NCI-H128 (cell line): ENCODE measurements around the gene UGT2A2.
"Not testable (repeated sequence)": the region's sequence is repeated elsewhere in the genome, so short reads cannot be mapped to it uniquely, and the experiment has no call there.

Source experiments
- DNase-seq: peaks from one replicate; lab custom pipeline; 2025; ENCODE audit not compliant: unreplicated experiment; lab: John Stamatoyannopoulos, UW

UGT2A2 gene

GRCh38 chr4:69639542-69639941 is at the start of gene UGT2A2:
Gene UGT2A2, minus strand, starts transcription at chr4:69639642. Its CDS starts 2 bp downstream, at chr4:69639640.
- DNase-seq: no peak

GRCh38 chr4:69684804-69685203 is 45.4 kb upstream of the UGT2A2 start:
- no peak for DNase-seq

GRCh38 chr4:69668680-69669079 is 29.2 kb upstream of the UGT2A2 start:
- no peak for DNase-seq

- not testable (repeated sequence) for DNase-seq
These were observed 24.6 kb upstream of the UGT2A2 start for GRCh38 chr4:69664009-69664408.

- DNase-seq: not testable (repeated sequence)
These were observed 21.8 kb upstream of the UGT2A2 start for GRCh38 chr4:69661130-69661803.

- no peak for DNase-seq
These were observed 18.7 kb upstream of the UGT2A2 start for GRCh38 chr4:69658133-69658532.

- DNase-seq: no peak
These were observed 17.3 kb upstream of the UGT2A2 start for GRCh38 chr4:69656653-69657158.

- no peak for DNase-seq
These were observed 13.7 kb upstream of the UGT2A2 start, which contains the start of gene UGT2A1 for GRCh38 chr4:69653147-69653546. Gene UGT2A1, minus strand, starts transcription at chr4:69653247. Its CDS starts 5,603 bp downstream, at chr4:69647644.

GRCh38 chr4:69650872-69651271 is 11.4 kb upstream of the UGT2A2 start:
- no peak for DNase-seq

GRCh38 chr4:69649629-69650028 is 10.2 kb upstream of the UGT2A2 start:
- DNase-seq: no peak

GRCh38 chr4:69649207-69649606 is 9.8 kb upstream of the UGT2A2 start:
- no peak for DNase-seq

GRCh38 chr4:69642961-69643360 is 3.5 kb upstream of the UGT2A2 start:
- DNase-seq: no peak

GRCh38 chr4:69640289-69640688 is 847 bp upstream of the UGT2A2 start:
- no peak for DNase-seq

GRCh38 chr4:69617083-69617694 is 22.3 kb downstream of the UGT2A2 start:
- no peak for DNase-seq

- no peak for DNase-seq
These were observed 29.0 kb downstream of the UGT2A2 start for GRCh38 chr4:69610484-69610883.

- DNase-seq: no peak
These were observed 38.4 kb downstream of the UGT2A2 start for GRCh38 chr4:69601065-69601464.

- no peak for DNase-seq
These were observed 39.4 kb downstream of the UGT2A2 start for GRCh38 chr4:69600013-69600412.

GRCh38 chr4:69594382-69594781 is 45.1 kb downstream of the UGT2A2 start:
- no peak for DNase-seq

- no peak for DNase-seq
These were observed 48.1 kb downstream of the UGT2A2 start for GRCh38 chr4:69591364-69591763.

- DNase-seq: no peak
These were observed 49.6 kb downstream of the UGT2A2 start for GRCh38 chr4:69589884-69590283.

- DNase-seq: no peak
These were observed 55.3 kb downstream of the UGT2A2 start for GRCh38 chr4:69584135-69584534.

- no peak for DNase-seq
These were observed 55.9 kb downstream of the UGT2A2 start for GRCh38 chr4:69583543-69583942.
